ENCODE measurements around the gene PHLPP1.

The PHLPP1 gene

GRCh38 chr18:62810682-62811081 is 95.3 kb downstream of the PHLPP1 start:
- no peak for DNase-seq (ENCODE audit: low read depth)

DNA sequence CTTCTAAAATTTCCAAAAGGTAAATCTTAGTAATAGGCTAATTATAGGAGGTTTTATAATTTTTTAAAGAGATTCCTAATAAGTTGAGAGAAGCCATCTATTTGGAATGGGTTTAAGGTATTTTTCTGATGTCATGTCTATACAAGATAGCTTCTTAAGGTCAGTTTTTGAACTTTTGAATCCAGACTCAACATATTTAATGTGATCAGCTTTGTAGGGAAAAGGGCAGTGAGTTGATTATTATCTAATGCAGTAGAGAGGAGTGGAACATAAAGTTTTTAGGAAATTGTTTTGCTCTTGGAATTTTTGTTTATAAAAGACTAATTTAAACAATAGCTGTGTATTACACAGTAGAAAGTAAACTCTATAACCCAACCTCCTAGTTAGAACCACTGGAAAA is 96.3 kb downstream of the PHLPP1 start:
- no peak for DNase-seq (ENCODE audit: low read depth)

DNA sequence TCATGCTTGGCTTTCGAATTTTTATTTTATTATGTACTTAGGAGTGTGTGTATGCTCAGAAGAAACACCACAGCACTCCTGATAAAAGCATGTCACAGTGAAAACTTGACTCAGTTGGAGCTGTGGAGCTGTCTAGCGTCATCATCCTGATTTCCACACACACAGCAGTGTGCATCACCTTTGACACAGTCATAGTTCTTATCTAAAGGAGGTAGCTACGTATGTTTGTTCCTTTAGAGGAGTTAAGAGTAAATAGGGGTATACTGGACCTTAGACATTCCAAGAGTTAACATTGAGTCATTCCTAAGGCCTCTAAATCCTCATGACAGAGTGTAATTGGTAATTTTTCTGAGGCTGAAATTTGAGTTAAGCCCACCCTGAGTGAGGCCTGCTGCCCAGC is 96.9 kb downstream of the PHLPP1 start:
- DNase-seq (ENCODE audit: low read depth): no peak

GRCh38 chr18:62812876-62813275 is 97.5 kb downstream of the PHLPP1 start:
- DNase-seq (ENCODE audit: low read depth): no peak

DNA sequence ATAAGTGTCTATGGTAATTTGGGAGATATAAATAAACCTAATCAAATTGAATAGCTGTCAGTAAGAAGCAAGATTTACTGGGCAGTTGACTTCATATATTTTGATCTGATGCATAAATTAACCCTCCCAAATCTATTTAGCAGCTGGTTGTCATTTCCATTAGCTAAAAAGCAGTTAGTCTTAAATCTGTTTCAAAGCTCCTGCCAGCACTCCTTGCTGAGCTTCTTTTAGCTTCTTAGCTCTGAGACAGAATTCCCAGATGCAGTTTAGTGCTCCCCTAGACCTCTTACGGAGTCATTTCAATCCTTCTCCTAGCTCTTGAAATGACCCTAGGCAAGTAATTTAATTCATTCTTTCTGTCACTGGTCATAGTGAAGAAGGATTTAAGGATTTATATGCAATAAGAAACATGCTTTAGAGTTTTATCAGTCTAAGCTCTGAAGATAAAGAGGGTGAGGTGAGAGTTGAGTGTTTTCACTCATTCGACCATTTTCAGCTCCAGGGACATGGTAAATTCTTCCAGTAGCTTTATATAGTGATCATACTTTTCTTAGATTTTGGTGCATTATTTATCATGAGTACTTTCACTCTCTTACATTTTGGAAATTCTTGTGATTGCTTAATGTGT is 98.9 kb downstream of the PHLPP1 start:
- DNase-seq (ENCODE audit: low read depth): no peak

GRCh38 chr18:62825382-62825781 is 110.0 kb downstream of the PHLPP1 start:
- DNase-seq (ENCODE audit: low read depth): no peak

DNA sequence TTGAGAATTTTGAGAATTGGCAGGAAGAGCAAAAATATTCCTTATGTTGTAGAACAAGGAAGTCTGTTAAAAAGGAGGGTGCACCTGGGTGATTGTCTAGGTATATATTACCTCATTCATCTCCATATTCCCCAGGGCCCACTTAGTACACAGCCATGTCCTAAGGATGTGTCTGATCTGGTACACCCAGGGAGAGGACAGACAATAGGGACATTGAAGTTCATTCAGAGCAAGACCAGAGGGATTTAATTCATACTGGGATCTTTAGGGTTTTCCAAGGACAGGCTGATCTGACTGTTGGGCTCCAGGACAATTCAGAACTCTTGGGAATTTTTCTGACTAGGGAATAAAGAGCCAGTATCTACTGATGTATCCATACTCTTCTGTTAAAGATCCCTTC is 112.1 kb downstream of the PHLPP1 start:
- no peak for DNase-seq (ENCODE audit: low read depth)

DNA sequence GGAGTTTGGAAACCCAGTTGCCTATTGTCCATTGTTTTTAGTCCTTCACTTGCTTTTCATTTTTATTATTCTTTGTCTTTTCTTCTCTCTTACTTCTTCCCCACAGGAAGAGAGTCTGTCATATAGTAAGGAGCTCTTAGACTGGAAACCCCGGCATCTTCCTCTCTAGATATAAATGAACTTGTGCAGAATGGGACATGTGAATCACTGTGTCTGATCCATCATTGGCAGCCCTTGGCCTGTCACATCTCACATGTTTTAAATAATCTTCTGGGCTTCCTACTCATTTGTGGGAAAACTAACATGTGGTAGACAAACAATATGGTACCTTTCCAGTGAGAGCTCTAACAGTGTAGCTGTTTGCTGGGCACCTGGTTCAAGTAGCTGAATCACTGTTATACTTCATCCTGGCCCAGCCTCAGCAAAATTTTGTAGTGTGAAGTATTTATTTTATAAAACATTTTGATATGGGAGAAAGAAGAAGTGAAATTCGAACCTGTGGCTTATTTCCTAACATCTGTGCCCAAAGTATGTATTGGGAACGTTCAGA is 112.8 kb downstream of the PHLPP1 start:
- DNase-seq (ENCODE audit: low read depth): no peak

- no peak for DNase-seq (ENCODE audit: low read depth)
Measured at GRCh38 chr18:62828852-62829251, 113.5 kb downstream of the PHLPP1 start.

- DNase-seq (ENCODE audit: low read depth): no peak
Measured at GRCh38 chr18:62829936-62830335, 114.6 kb downstream of the PHLPP1 start.

GRCh38 chr18:62832282-62832681 is 116.9 kb downstream of the PHLPP1 start:
- no peak for DNase-seq (ENCODE audit: low read depth)

GRCh38 chr18:62833494-62833893 is 118.2 kb downstream of the PHLPP1 start:
- no peak for DNase-seq (ENCODE audit: low read depth)

DNA sequence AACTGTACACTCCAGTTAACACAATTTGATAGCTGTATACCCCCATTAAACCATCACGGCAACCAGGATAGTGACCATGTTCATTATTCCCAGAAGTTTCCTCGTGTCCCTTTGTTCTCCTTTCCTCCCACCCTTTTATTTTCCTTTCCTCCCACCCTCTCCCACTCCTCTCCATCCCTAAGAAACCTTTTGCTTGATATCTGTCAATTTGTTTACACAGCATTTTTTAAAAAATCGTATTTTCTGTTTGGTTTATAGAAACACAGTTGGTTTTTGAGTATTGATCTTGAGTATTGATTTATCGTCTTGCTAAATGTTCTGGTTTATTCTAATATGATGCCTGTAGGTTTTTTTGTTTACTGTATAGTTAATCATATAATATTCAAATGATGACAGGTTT is 119.4 kb downstream of the PHLPP1 start:
- no peak for DNase-seq (ENCODE audit: low read depth)

GRCh38 chr18:62837011-62837410 is 121.7 kb downstream of the PHLPP1 start:
- no peak for DNase-seq (ENCODE audit: low read depth)

GRCh38 chr18:62838475-62839098 is 123.2 kb downstream of the PHLPP1 start:
- DNase-seq (ENCODE audit: low read depth): no peak

GRCh38 chr18:62839874-62840713 is 124.8 kb downstream of the PHLPP1 start:
- DNase-seq (ENCODE audit: low read depth): no peak

DNA sequence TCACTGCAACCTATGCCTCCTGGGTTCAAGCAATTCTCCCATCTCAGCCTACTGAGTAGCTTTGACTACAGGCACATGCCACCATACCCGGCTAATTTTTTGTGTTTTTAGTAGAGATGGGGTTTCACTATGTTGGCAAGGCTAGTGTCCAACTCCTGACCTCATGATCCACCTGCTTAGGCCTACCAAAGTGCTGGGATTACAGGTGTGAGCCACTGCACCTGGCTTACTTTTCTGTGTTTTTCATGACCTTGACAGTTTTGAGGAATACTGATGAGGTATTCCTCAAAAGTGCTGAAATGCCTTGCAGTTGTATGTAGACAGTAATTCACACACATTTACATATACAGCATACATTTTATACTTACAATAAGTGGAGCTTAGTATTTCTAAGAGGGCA is 126.1 kb downstream of the PHLPP1 start:
- no peak for DNase-seq (ENCODE audit: low read depth)

DNA sequence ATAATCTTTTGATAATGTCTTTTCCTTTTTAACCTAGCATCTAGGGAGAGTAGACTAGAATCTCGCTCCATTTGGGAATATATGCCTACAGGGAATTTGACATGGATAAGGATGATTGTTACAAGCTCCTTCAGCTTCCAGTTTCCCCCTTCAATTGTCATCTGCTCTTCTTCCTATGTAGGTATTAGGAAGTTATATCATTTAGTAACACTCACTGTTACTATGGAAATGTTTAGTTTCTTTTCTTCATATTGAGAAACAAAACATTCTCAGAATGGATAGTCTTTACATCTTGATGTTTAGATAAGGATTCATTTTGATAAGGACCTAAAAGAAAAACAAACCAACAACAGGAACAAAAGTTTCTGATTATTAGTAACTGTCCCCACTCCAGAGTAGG is 127.6 kb downstream of the PHLPP1 start:
- DNase-seq (ENCODE audit: low read depth): no peak

DNA sequence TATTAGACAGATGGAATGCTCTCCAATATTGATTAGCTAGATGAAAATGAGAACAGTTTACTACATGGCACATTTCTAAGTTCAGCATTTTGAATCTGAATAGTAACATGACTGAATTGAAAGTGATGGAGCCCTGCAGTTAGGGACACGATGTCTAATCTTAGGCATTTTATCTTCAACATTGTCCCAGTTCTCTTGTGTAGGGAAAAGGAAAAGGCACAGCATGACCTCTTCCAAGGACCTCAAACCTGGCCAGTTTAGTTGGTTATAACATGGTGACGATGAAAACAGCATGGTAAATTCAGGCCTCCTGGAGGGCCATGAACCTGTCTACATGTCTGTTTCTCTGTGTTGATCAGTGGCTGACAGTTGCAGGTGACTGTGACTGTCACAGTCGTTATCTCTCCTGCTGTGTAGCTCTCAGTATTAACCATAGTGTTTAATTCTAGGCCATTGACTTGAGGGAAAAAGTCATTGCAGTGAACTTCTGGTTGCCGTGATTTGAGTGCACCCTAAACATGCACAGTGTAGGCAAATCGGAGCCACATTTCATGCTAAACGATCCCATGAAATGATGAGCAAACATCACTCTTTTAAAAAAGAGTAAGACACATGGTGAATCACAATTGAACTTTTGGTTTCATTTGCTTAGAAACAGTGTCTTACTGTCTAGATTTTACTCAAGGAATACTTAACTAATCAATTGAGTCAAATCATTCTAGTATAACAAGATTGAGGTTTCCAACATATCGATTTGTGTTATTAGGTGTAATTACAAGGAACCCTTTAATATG is 129.7 kb downstream of the PHLPP1 start:
- no peak for DNase-seq (ENCODE audit: low read depth)

- DNase-seq (ENCODE audit: low read depth): no peak
Measured at GRCh38 chr18:62846313-62846712, 131.0 kb downstream of the PHLPP1 start.

GRCh38 chr18:62847081-62847480 is 131.7 kb downstream of the PHLPP1 start:
- DNase-seq (ENCODE audit: low read depth): no peak

GRCh38 chr18:62848946-62849345 is 133.6 kb downstream of the PHLPP1 start:
- DNase-seq (ENCODE audit: low read depth): no peak

All from T follicular helper cell (primary cell).